CD8-positive, alpha-beta memory T cell (primary cell): ENCODE measurements around the gene ACYP2. TPM values are rescaled to one million over a fixed set of nuclear protein-coding genes. Genes with fewer than 3 reads are reported as not detected.

Experiments
- CTCF ChIA-PET: fragments of 350-600 bp; sonication (Branson Sonifier 250); formaldehyde crosslinking; loops from one replicate; lab custom pipeline; 2021; ENCODE audit warnings: antibody characterized with exemption; lab: Charles Lee
- POLR2A ChIA-PET: fragments of 350-600 bp; sonication (Branson Sonifier 250); formaldehyde crosslinking; loops from one replicate; lab custom pipeline; 2021; ENCODE audit warnings: antibody characterized with exemption; lab: Charles Lee
- DNase-seq, 5 donors: peaks; one replicate each; pipeline versions ENCODE4 v3.0.0 to v3.0.0-alpha.2; 2020 to 2022; ENCODE audit warnings: mixed read lengths in 1 of 5
- H3K27ac ChIP-seq: one replicate; pipeline ENCODE4 v1.7.0; 2013; ENCODE audit warnings: low read depth, mild to moderate bottlenecking, low read length, moderate library complexity
- H3K27me3 ChIP-seq: 2 replicates; pipeline ENCODE4 v1.7.0; 2013; ENCODE audit warnings: low read length, mild to moderate bottlenecking; ENCODE audit not compliant: insufficient read depth, poor library complexity, severe bottlenecking
- H3K36me3 ChIP-seq: 2 replicates; pipeline ENCODE4 v1.7.0; 2013; ENCODE audit warnings: mild to moderate bottlenecking, low read length, moderate library complexity; ENCODE audit not compliant: insufficient read depth
- H3K4me1 ChIP-seq: 2 replicates; pipeline ENCODE4 v1.7.0; 2013; ENCODE audit warnings: mild to moderate bottlenecking, low read length, moderate library complexity; ENCODE audit not compliant: insufficient read depth
- H3K4me3 ChIP-seq: 2 replicates; pipeline ENCODE4 v1.7.0; 2013; ENCODE audit warnings: mild to moderate bottlenecking, low read length
- H3K9me3 ChIP-seq: 2 replicates; pipeline ENCODE4 v1.7.0; 2013; ENCODE audit warnings: mild to moderate bottlenecking, low read length
- H3K27ac Mint-ChIP-seq, 8 donors: one replicate each; pipeline ENCODE4 v1.8.0; 2020 to 2021; ENCODE audit warnings: mixed read lengths in 8 of 8, mild to moderate bottlenecking in 6 of 8, inconsistent platforms in 3 of 8, moderate library complexity in 3 of 8
- H3K27me3 Mint-ChIP-seq, 2 donors: one replicate each; pipeline ENCODE4 v1.8.0; 2020 to 2021; ENCODE audit warnings: mixed read lengths in 2 of 2, mild to moderate bottlenecking in 1 of 2, moderate library complexity in 1 of 2
- H3K36me3 Mint-ChIP-seq, 3 donors: one replicate each; pipeline ENCODE4 v1.8.0; 2020 to 2021; ENCODE audit warnings: mixed read lengths in 3 of 3, inconsistent platforms in 1 of 3, mild to moderate bottlenecking in 1 of 3
- H3K4me1 Mint-ChIP-seq, 3 donors: one replicate each; pipeline ENCODE4 v1.8.0; 2020 to 2021; ENCODE audit warnings: mixed read lengths in 3 of 3, inconsistent platforms in 1 of 3, mild to moderate bottlenecking in 1 of 3
- H3K4me3 Mint-ChIP-seq, 7 donors: one replicate each; pipeline ENCODE4 v1.8.0; 2020 to 2021; ENCODE audit warnings: mixed read lengths in 7 of 7, mild to moderate bottlenecking in 6 of 7, moderate library complexity in 4 of 7, inconsistent platforms in 2 of 7
- H3K9me3 Mint-ChIP-seq, 5 donors: one replicate each; pipeline ENCODE4 v1.8.0; 2020 to 2022; ENCODE audit warnings: mixed read lengths in 5 of 5, mild to moderate bottlenecking in 3 of 5, moderate library complexity in 2 of 5, inconsistent platforms in 1 of 5
- polyA plus RNA-seq: library from polyadenylated mRNA; unstranded; fragments of 300-500 nt; fragmentation: Illumina TruSeq; gene quantifications from one replicate; pipeline ENCODE4 v1.2.3, GENCODE V29; 2021
- total RNA-seq, 2 experiments: library from RNA; stranded (reverse); gene quantifications; one replicate each; pipeline ENCODE4 v1.2.3, GENCODE V29; 2021

Gene ACYP2
- total and polyA plus RNA-seq, 3 experiments from 2014 or later = 8.8 to 12.6 (median 10.3) TPM

DNA sequence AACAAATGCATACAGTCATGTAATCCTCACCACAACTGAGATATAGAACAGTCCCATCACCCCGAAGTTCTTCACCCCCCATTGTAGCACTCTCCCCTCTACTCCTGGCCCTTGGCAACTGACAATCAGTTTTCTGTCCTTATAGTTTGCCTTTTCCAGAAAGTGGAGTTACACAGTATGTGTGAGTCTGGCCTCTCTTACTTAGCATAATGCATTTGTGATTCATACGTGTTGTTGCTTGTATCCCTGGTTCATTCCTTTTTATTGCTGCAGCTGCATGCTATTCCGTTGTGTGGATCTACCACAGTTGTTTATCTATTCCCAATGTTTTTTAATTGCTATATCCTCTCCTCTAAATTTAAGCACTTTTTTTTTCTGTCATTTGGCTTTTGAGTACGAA is 17.6 kb downstream of the ACYP2 start:
- CTCF ChIA-PET = no interaction called here
- H3K4me1 ChIP-seq = no peaks in the 10 kb centered on the region
- no peaks in the 10 kb centered on the region for H3K27me3 Mint-ChIP-seq
- no peak overlapping the region for H3K4me3 ChIP-seq
- POLR2A ChIA-PET = no interaction called here
- no peaks in the 10 kb centered on the region for H3K4me1 Mint-ChIP-seq
- no peak overlapping the region for H3K4me3 Mint-ChIP-seq
- H3K27ac ChIP-seq = no peak overlapping the region
- DNase-seq = no peak
- no peaks in the 10 kb centered on the region for H3K36me3 ChIP-seq
- H3K36me3 Mint-ChIP-seq = peaks cover 3 to 6% (median 5%) of the 10 kb centered on the region in 3 donors
- H3K9me3 Mint-ChIP-seq = peaks cover 0 to 3% (median 0%) of the 10 kb centered on the region in 5 donors
- H3K9me3 ChIP-seq = no peaks in the 10 kb centered on the region
- no peaks in the 10 kb centered on the region for H3K27me3 ChIP-seq
- no peak overlapping the region for H3K27ac Mint-ChIP-seq

DNA sequence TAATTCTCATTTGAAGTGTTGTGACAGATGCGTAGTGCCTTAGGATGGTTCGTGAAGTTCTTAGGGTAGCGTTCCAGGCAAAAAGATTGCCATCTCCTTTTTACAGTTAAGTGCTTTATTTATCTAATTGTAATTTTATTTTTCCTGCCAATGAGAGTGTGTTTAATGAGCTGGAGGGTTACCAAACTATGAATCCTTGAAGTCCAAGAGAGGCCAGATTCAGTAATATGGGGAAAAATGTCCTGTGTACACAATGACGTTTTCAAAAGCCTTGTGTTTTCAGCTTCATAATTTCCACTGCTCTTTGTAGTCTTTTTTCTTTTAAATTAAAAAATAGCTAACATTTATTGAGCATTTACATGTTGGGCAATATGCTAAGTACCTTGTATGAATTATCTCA is 23.8 kb downstream of the ACYP2 start:
- Histone ChIP-seq H3K4me1 (no peaks in the 10 kb centered on the region), H3K9me3 (no peaks in the 10 kb centered on the region), H3K36me3 (no peaks in the 10 kb centered on the region), H3K27ac (no peak overlapping the region), H3K4me3 (no peak overlapping the region), H3K27me3 (no peaks in the 10 kb centered on the region)
- peaks cover 0 to 3% (median 0%) of the 10 kb centered on the region in 5 donors for H3K9me3 Mint-ChIP-seq
- DNase-seq = no peak
- H3K27me3 Mint-ChIP-seq = no peaks in the 10 kb centered on the region
- H3K4me1 Mint-ChIP-seq = no peaks in the 10 kb centered on the region
- POLR2A ChIA-PET = no interaction called here
- peaks cover 14 to 22% (median 17%) of the 10 kb centered on the region in 3 donors for H3K36me3 Mint-ChIP-seq
- CTCF ChIA-PET = no interaction called here
- no peak overlapping the region for H3K4me3 Mint-ChIP-seq
- no peak overlapping the region for H3K27ac Mint-ChIP-seq

DNA sequence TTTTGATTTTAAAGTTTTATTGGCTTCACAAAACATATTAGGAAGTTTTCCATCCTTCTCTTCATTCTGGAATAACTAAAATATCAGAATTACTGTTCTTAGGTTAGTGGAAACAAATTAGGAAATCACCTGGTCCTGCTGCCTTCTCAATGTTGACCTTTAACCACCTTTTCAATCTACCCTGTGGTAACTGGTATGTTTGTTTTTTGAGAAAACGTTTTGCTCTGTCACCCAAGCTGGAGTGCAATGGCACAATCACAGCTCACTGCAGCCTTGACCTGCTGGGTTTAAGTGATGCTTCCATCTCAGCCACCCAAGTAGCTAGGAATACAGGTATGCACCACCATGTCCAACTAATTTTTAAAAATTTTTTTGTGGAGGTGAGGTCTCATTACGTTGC is 28.4 kb downstream of the ACYP2 start:
- CTCF ChIA-PET = no interaction called here
- DNase-seq = no peak

DNA sequence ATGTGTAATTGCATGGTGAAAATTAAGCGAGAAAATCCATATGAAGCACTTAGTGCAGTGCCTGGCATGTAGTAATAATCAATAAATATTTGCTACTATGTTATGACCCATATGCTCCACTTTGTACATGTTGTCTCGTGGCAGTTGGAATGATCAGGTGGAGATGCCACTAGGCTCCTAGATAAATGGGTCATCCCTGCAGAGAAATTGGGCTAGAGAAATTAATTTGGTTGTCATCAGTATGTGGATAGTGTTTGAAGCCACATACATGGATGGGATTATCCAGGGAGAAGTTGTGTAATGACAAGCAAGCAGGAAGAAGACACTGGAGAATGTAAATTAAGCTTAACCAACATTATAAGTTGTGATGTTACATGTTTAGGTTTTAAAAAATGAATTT is 33.0 kb downstream of the ACYP2 start:
- Histone ChIP-seq H3K9me3 (no peaks in the 10 kb centered on the region), H3K27ac (no peak overlapping the region), H3K4me3 (no peak overlapping the region), H3K4me1 (no peaks in the 10 kb centered on the region), H3K36me3 (no peaks in the 10 kb centered on the region), H3K27me3 (no peaks in the 10 kb centered on the region)
- H3K27ac Mint-ChIP-seq = no peak overlapping the region
- H3K36me3 Mint-ChIP-seq = peaks cover 17 to 25% (median 22%) of the 10 kb centered on the region in 3 donors
- H3K9me3 Mint-ChIP-seq = peaks cover 0 to 2% (median 0%) of the 10 kb centered on the region in 5 donors
- ChIA-PET CTCF (no interaction called here), POLR2A (no interaction called here)
- no peak for DNase-seq
- H3K4me1 Mint-ChIP-seq = no peaks in the 10 kb centered on the region
- H3K27me3 Mint-ChIP-seq = no peaks in the 10 kb centered on the region
- no peak overlapping the region for H3K4me3 Mint-ChIP-seq

More for the DNA sequence above, 28.4 kb downstream of the ACYP2 start:
- POLR2A ChIA-PET = no interaction called here
- H3K36me3 Mint-ChIP-seq = peaks cover 20 to 25% (median 21%) of the 10 kb centered on the region in 3 donors
- Histone ChIP-seq H3K27me3 (no peaks in the 10 kb centered on the region), H3K9me3 (no peaks in the 10 kb centered on the region), H3K27ac (no peak overlapping the region), H3K36me3 (no peaks in the 10 kb centered on the region), H3K4me1 (no peaks in the 10 kb centered on the region), H3K4me3 (no peak overlapping the region)
- no peak overlapping the region for H3K27ac Mint-ChIP-seq
- H3K9me3 Mint-ChIP-seq = no peaks in the 10 kb centered on the region
- H3K27me3 Mint-ChIP-seq = no peaks in the 10 kb centered on the region
- no peak overlapping the region for H3K4me3 Mint-ChIP-seq
- H3K4me1 Mint-ChIP-seq = no peaks in the 10 kb centered on the region

DNA sequence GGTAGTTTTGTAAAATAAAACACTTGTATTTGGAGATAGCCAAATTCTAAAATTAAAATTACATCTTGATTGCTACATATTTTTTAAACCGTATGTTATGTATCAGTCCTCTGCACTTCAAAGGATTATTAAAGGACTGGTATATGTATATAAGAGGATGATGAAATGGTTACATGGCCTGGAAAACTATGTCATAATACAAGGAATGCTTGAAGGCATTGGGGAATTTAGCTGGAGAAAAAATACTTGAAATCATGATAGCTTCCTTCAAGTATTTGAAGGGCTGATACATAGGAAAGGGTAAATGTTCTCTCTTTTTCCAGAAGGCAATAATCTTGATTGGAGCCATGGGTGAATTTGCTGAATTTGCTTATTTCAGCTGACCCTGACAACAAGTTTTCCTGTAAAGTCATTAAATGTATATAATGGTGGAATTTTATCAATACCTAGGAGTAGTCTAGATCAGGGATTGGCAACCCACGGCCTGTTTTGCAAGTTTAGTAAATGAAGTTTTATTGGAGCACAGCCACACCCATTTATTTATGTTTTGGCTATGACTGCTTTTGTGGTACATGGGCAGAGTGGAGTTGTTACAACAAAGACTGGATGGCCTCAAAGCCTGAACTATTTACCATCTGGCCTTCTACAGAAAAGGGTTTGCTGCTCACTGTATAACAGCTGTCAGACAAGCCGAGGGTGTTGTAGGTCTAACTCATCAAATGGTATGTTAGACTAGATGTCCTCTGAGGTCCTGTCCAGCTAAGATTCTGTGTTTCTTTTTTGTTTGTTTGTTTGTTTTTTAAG is 34.4 kb downstream of the ACYP2 start:
- DNase-seq = no peak
- no peak overlapping the region for H3K4me3 Mint-ChIP-seq
- H3K4me1 ChIP-seq = no peaks in the 10 kb centered on the region
- no peaks in the 10 kb centered on the region for H3K4me1 Mint-ChIP-seq
- peaks cover 19 to 31% (median 31%) of the 10 kb centered on the region in 3 donors for H3K36me3 Mint-ChIP-seq
- H3K4me3 ChIP-seq = no peak overlapping the region
- no peak overlapping the region for H3K27ac ChIP-seq
- ChIA-PET POLR2A (no interaction called here), CTCF (no interaction called here)
- H3K27me3 ChIP-seq = no peaks in the 10 kb centered on the region
- H3K27ac Mint-ChIP-seq = no peak overlapping the region
- H3K9me3 ChIP-seq = no peaks in the 10 kb centered on the region
- no peaks in the 10 kb centered on the region for H3K36me3 ChIP-seq
- no peaks in the 10 kb centered on the region for H3K27me3 Mint-ChIP-seq
- peaks cover 0 to 5% (median 2%) of the 10 kb centered on the region in 5 donors for H3K9me3 Mint-ChIP-seq

DNA sequence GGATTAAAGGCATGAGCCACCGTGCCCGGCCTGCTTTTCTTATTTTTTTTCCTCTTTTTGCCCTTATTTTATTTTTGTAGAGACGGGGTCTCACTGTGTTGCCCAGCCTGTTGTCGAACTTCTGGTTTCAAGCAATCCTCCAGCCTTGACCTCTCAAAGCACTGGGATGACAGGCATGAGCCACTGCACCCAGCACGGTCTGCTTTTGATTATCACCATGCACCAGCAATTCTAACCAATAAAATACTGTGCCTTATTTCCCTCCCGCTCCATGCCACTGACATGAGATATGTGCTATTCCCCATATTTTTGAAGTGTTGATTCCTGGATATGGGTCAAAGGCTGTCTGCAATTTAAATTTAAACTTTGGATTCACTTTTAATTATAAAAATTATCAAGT is 42.9 kb downstream of the ACYP2 start:
- H3K4me3 ChIP-seq = no peak overlapping the region
- no peak for DNase-seq
- Mint-ChIP-seq H3K36me3 (peaks cover 21 to 36% (median 35%) of the 10 kb centered on the region in 3 donors), H3K27ac (no peak overlapping the region), H3K9me3 (peaks cover 0 to 9% (median 2%) of the 10 kb centered on the region in 5 donors), H3K4me3 (no peak overlapping the region), H3K27me3 (peaks cover 0 to 1% of the 10 kb centered on the region in 2 donors), H3K4me1 (no peaks in the 10 kb centered on the region)
- no peaks in the 10 kb centered on the region for H3K4me1 ChIP-seq
- H3K36me3 ChIP-seq = no peaks in the 10 kb centered on the region
- H3K27me3 ChIP-seq = no peaks in the 10 kb centered on the region
- H3K27ac ChIP-seq = no peak overlapping the region
- POLR2A ChIA-PET = no interaction called here
- CTCF ChIA-PET = no interaction called here
- no peaks in the 10 kb centered on the region for H3K9me3 ChIP-seq

DNA sequence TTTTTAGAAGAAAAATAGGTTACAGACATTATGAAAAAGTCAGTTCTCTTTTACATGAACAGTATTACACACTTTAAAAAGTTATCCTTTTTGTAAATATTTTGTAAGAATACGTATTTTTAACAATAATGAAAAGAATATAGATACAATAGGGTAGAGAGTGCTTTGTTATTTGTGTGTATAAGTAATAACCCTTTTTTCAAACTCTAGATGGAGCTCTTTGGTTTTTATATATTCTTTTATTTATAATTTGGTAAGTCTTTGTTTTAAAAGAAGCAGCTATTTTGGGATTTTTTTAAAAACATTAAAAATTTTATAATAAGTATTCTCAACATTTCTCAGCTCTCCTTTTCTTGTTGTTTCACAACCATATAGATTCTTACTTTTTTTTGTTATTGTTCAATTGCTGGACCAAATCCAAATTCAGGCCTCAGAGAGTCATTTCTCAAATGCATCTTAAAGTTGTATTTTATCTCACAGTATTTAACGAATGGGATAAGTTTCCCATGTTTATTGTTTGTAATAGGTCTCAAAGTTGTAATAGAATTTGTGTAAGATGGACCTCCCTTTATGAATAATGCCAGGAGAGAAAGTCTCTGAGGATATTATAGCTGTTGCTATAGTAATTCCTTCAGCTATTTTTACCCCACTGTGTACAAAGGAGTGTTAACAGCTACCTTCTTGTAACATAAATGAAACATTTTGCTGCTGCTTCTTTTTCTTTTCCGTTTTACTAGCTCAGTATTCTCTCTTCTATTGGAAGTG is 46.4 kb downstream of the ACYP2 start:
- ChIA-PET CTCF (interaction anchor here (0.7 to 1.1 kb wide), 2 partner anchors 10 to 23 kb away, joined by 3 read pairs; no protein-coding TSS in a partner anchor), POLR2A (no interaction called here)
- H3K4me1 ChIP-seq = no peaks in the 10 kb centered on the region
- Mint-ChIP-seq H3K4me3 (no peak overlapping the region), H3K36me3 (peaks cover 9 to 15% (median 15%) of the 10 kb centered on the region in 3 donors), H3K27me3 (no peaks in the 10 kb centered on the region), H3K27ac (no peak overlapping the region), H3K9me3 (no peaks in the 10 kb centered on the region), H3K4me1 (no peaks in the 10 kb centered on the region)
- no peak overlapping the region for H3K4me3 ChIP-seq
- H3K36me3 ChIP-seq = no peaks in the 10 kb centered on the region
- no peaks in the 10 kb centered on the region for H3K9me3 ChIP-seq
- DNase-seq = no peak
- no peak overlapping the region for H3K27ac ChIP-seq
- H3K27me3 ChIP-seq = no peaks in the 10 kb centered on the region

DNA sequence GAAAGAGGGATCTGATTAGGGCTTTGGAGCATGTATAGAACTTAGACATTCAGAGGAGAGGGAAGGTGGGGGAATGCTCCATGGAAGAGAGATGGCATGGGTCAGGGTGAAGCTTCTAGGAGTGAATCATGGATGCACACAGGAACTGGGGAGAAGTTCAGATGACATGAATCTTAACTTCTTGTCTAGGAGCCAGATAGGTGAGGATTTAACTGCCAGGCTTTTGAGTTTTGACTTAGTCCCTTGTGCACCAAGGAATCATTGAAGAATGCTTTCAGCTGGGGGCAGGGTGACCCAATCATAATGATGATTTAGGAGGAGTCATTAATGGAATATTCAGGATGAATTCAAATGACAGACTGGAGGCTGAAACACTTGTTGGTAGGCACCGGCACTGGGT is 48.7 kb downstream of the ACYP2 start:
- Mint-ChIP-seq H3K9me3 (no peaks in the 10 kb centered on the region), H3K4me1 (no peaks in the 10 kb centered on the region), H3K4me3 (no peak overlapping the region), H3K27me3 (no peaks in the 10 kb centered on the region), H3K36me3 (peaks cover 13 to 16% (median 13%) of the 10 kb centered on the region in 3 donors), H3K27ac (no peak overlapping the region)
- no peaks in the 10 kb centered on the region for H3K27me3 ChIP-seq
- no peaks in the 10 kb centered on the region for H3K4me1 ChIP-seq
- H3K36me3 ChIP-seq = no peaks in the 10 kb centered on the region
- no peak for DNase-seq
- POLR2A ChIA-PET = interaction anchor here (0.6 kb wide), 1 partner anchor 378 kb away, joined by 3 read pairs; the partner anchor contains the start of genes ASB3 and ERLEC1
- no peaks in the 10 kb centered on the region for H3K9me3 ChIP-seq
- H3K4me3 ChIP-seq = no peak overlapping the region
- CTCF ChIA-PET = no interaction called here
- H3K27ac ChIP-seq = no peak overlapping the region
